Endometrium (tissue), 2 donors: ENCODE data around the gene PRLH.

Experiments
- FAIRE-seq: peaks from 2 replicates; lab custom pipeline; 2012; peaks lifted over from hg19 to GRCh38; lab: Jason Lieb, UNC
- donor health status: control.
- donor health status: control.

Gene PRLH

DNA sequence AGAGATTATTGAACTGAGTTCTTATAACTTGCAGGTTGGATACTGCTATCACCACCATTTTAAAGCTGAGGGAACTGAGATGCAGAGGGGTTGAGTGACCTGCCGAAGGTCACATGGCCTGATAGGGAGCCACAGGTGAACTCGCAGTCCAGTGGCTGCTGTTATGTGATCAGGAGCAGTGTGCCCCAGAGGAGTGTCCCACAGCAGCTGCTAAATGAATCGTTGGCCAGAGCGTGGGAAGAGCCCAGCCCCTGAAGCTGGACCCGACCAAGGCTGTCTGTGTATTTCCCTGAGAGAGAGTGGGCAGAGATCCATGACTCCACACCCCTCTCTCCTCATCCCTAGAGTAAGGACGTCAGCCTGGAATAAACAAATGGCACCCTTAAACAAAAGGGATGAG is 26.7 kb upstream of the PRLH start:
- FAIRE-seq = no peak

GRCh38 chr2:237540223-237540775 is 26.1 kb upstream of the PRLH start:
- no peak for FAIRE-seq

GRCh38 chr2:237540823-237541222 is 25.6 kb upstream of the PRLH start:
- FAIRE-seq = no peak

- FAIRE-seq = no peak
These were observed 25.1 kb upstream of the PRLH start for GRCh38 chr2:237541243-237541642.

GRCh38 chr2:237542001-237542704 is 24.2 kb upstream of the PRLH start:
- no peak for FAIRE-seq

GRCh38 chr2:237546040-237546875 is 20.1 kb upstream of the PRLH start:
- no peak for FAIRE-seq

DNA sequence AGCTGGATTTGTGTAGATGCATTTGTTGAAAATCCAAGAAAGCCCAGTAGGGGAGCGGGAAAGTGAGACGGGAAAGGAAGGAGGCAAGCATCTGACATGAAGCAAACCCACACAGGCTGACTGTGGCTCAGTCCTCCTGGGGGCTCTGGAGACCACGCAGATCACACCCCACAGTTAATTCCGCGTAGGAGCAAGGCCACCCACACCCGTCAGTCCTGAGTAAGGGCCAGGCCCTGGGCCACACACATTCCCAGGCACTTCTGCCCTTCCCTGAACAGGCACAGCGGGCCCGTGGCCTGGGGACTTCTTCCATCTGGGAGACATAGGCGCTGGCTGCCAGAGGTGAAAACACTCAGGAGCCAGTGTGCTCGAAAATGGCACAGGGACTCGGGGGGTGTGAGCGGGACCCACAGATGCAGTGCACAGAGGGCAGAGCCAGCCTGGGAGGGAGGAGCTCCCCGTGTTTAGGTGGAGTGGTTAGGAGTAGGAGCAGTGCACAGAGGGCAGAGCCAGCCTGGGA is 19.4 kb upstream of the PRLH start:
- no peak for FAIRE-seq

DNA sequence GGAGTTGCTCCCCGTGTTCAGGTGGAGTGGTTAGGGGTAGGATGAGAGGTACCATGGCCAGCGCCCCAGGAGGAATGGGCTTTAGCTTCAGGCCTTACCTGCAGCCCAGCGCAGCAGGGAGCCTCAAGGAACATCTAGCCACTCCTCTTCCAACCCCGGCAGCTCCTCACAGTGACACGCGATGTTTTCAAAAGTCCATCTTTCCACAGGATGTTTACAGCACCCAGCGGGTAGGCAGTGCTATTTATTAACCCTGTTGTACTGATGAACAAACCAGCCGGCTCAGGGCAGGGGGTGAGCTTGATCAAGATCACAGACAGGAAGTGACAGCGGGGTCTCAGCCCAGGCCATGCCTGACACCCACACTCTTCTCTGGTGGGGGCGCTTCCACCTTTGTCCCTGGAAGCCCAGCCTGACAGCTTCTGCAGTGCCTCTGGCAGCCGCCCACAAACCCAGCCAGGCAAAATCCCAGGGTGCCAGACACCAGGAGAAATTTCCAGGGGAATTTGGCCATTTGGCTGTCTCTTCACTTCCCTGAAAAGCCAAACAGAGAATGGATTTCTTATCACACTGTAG is 18.4 kb upstream of the PRLH start:
- FAIRE-seq = no peak

- no peak for FAIRE-seq
These were observed 17.2 kb upstream of the PRLH start for GRCh38 chr2:237549216-237549615.

DNA sequence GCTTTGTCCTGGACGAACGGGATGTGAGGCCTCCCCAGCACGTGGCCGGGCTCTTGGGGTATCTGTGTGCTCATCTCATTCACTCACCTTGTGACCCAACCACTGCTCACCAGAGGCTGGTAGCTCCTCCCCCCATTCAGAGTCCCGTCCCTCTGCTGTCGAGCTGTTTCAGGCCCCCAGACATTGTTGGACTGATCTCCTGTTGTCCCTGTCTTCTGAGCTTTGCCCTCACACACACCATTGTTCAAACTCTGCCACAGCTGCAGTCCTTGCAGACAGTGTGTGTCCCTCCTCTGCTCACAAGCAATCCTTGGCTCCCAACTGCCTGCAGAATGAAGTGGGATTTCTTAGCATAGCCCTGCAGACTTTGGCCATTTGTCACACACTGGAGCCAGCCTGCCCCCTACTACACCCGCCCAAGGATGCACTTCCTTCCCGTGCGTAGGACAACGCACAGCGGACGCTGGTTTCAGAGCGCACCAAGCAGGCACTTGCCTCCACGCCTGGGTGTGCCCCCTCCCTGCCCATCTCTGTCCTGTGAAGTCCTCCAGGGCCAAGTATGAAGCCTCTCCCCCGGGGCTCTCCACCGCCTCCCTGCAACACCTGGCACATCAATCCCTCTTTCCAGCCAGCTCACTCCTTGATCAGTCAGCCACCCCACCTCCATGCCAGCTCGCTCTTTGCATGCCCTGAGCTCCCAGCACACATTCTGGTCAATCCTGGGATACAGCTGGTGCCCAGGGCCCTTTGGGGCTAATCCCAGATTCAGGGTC is 16.5 kb upstream of the PRLH start:
- no peak for FAIRE-seq

DNA sequence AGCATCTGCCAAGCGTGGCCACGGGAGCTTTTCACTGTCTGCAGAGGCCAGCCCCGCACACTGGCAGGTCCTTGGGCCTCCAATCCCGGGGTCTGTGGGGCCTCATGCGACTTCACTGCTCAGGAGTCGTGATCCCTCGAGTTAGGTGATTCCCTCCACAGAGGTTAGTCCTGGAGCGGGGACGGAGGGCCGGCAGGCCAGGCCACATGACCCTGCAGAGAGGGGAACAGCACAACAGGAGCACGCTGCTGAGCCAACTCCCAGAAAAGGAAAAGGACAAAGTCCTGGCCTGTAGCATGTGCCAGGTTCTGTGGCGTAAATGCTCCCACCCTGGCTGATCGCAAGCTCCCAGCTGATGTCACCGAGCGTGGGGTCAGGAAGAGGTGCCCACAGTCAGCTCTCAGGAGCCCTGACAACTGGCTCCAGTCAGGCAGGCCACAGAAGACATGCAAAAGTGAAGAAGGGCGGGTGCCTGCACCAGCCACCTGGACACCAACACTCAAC is 15.3 kb upstream of the PRLH start:
- FAIRE-seq = no peak

DNA sequence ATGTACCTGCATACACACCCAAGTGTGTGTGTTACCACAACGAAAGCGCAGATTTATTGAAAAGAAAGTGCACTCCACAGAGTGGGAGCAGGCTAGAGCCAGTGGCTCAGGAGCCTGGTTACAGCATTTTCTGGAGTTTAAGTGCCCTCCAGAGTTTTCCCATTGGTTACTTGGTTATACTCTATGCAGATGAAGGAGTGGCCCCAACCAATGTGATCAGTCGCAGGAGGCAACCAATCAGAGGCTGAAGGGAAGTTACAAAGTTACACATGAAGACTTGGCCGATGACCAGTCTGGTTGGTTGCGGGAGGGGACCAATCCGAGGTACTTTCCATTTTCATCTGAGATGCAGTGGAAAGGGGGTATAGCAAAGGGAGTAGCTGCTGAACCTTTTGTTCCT is 13.5 kb upstream of the PRLH start:
- no peak for FAIRE-seq

GRCh38 chr2:237553948-237554347 is 12.4 kb upstream of the PRLH start:
- no peak for FAIRE-seq

DNA sequence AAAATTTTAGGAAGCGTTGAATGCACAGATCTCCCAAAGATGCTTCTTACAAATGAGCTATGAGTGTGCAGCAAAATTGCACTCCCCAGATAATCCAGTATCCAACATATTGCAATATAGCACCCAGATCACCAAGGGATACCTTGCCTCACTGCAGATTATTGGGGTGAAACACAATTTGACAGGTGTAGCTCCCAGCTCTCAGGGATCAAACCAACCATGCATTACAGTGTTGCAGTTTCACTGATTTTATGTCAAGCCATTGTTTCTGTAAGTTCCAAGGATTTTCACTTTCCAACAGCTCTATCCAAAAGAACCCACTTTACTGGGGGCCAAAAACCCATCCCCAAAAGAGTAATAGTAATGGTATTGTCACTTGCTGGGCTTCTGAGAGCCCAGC is 10.8 kb upstream of the PRLH start:
- no peak for FAIRE-seq

- no peak for FAIRE-seq
These were observed 9.4 kb upstream of the PRLH start for GRCh38 chr2:237556773-237557632.

DNA sequence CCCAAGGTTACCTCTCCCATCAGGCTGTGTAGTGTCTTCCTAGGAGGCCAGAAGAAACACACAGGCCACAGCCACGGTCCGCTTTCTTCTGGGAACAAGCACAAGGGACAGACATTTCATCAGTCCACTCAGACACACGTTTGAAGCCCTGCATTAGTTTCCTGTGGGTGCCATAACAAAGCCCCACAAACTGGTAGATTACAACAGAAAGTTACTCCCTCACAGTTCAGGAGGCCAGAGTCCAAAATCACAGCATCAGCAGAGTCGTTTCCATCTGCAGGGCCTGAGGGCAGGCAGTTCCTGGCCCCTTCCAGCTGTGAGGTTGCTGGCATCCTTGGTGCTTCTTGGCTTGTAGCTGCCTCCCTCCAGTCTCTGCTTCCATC is 8.8 kb upstream of the PRLH start:
- no peak for FAIRE-seq

DNA sequence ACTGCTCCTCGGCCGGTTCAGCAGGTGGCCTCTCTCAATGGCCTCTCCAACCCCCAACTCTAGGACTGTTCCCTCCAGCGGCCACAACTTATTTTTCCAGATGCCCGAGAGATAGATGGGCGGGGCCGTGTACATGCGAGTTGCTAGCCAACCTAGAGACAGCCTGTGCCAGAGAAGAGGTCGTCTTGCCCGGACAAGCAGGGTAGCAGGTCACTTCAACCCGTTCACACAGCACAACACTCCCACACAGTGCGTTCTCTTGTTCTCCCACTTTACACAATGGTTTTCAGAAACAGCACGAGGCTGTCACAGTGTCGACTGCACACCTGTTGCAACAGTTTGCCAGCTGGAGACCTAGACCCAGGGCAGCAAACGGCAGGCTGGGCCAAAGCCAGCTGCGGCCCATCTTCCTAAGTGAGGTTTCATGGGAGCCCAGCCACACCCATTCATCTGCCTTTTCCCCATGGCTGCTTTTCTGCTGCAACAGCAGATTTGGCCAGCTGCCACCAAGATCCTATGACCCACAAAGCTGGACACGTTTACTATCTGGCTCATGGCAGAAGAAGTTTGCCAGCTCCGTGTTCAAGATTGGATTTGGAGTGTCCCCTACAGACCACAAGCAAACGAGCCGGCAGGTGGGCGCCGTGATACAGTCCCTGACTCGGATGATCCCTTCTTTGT is 7.3 kb upstream of the PRLH start:
- FAIRE-seq = no peak

GRCh38 chr2:237561221-237561620 is 5.2 kb upstream of the PRLH start:
- no peak for FAIRE-seq

DNA sequence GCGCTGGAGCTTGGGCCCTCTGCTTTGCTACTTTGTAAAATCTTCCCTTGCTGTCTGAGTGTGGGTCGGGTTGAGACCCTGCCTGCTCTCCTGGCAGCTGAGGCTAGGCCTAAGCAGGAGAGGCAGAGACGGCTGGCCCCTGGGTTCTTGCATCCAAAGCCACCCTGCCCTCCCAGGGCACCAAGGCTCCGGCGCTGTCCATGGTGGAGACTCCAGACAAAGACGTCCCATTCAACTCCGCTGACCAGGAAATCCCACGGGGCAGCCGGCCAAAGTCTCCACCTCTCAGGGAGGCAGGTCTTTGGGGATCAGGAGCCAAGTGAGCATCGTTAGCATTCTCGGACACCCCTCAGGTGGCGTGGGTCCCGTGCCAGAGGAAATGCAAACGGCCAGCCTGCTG is 2.6 kb upstream of the PRLH start:
- no peak for FAIRE-seq

DNA sequence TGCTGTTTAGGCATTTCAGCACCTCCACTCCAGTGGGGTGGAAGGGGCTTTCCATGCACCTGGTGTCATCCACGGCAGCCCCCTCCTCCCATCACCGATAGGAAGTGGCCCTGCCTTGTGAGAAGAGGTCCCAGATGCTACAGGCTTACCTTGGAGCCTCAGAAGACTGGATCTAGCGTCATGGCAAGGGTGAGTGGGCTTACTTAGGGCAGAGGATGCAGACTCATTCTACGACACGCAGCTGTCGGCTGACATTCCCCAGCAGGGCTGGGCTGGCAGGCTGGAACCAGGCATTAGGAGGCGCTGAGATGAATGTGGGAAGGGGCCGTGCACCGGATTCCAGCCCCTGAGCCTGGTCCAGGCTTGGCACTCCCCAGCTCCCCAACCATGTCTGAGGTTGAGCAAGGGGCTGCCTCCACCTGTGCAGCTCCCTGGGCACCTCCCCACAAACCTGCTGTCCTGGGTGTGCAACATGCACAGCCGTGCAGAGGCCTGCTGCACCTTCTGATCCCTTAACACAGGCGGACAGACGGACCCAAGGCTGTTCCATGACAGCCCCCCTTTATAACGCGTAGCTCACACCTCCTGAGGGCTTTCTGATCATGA is 1.7 kb upstream of the PRLH start:
- no peak for FAIRE-seq
